PC-9 (cell line): ENCODE results near the gene FLVCR1. TPM values are rescaled to one million over a fixed set of nuclear protein-coding genes. Genes with fewer than 3 reads are reported as not detected.

Source experiments
- BruUV-seq: library from RNA; stranded (reverse); fragments of 400-500 nt; replicated peaks from 2 replicates; lab custom pipeline; 2021; lab: Mats Ljungman, UMichigan
- CTCF ChIA-PET: fragments of 300-600 bp; sonication (Branson Sonifier 250); formaldehyde crosslinking; loops from one replicate; lab custom pipeline; 2022; ENCODE audit warnings: antibody characterized with exemption; lab: Charles Lee
- POLR2A ChIA-PET: fragments of 300-600 bp; sonication (Branson Sonifier 250); formaldehyde crosslinking; loops from one replicate; lab custom pipeline; 2022; ENCODE audit warnings: antibody characterized with exemption; ENCODE audit not compliant: unreplicated experiment; lab: Charles Lee
- DNase-seq, 2 experiments: peaks; one replicate each; pipeline versions ENCODE4 v3.0.0 to v3.0.0-alpha.2; 2015 to 2022; ENCODE audit warnings: mixed read lengths in 1 of 2
- H2AFZ ChIP-seq: fragments of 200-600 bp; sonication (generic); 2 replicates; pipeline ENCODE4 v1.8.1; 2017; ENCODE audit warnings: antibody characterized with exemption
- H3F3A ChIP-seq: fragments of 200-600 bp; sonication (generic); 2 replicates; pipeline ENCODE4 v1.8.1; 2017; ENCODE audit warnings: antibody characterized with exemption, mild to moderate bottlenecking, low read depth; ENCODE audit not compliant: insufficient read depth
- H3K27ac ChIP-seq: fragments of 200-600 bp; sonication (generic); 2 replicates; pipeline ENCODE4 v1.6.1; 2016; ENCODE audit warnings: mixed run types
- H3K27me3 ChIP-seq: fragments of 200-600 bp; sonication (generic); 2 replicates; pipeline ENCODE4 v1.6.1; 2016; ENCODE audit warnings: low read depth, mixed run types; ENCODE audit not compliant: insufficient read depth
- H3K36me3 ChIP-seq: fragments of 200-600 bp; sonication (generic); 2 replicates; pipeline ENCODE4 v1.6.1; 2016; ENCODE audit warnings: low read depth, mixed run types
- H3K4me1 ChIP-seq: fragments of 200-600 bp; sonication (generic); replicated peaks from 2 replicates; pipeline ENCODE4 v1.6.1; 2016; ENCODE audit warnings: mixed run types; ENCODE audit not compliant: insufficient read depth
- H3K4me2 ChIP-seq: fragments of 200-600 bp; sonication (generic); 2 replicates; pipeline ENCODE4 v1.6.1; 2017; ENCODE audit warnings: mixed run types
- H3K4me3 ChIP-seq: fragments of 200-600 bp; sonication (generic); 2 replicates; pipeline ENCODE4 v1.6.1; 2016; ENCODE audit warnings: mixed run types
- H3K79me2 ChIP-seq: fragments of 200-600 bp; sonication (generic); 2 replicates; pipeline ENCODE4 v1.6.1; 2017; ENCODE audit warnings: low read depth, mixed run types
- H3K9me2 ChIP-seq: fragments of 200-600 bp; sonication (generic); 2 replicates; pipeline ENCODE4 v1.8.1; 2017; ENCODE audit warnings: mild to moderate bottlenecking; ENCODE audit not compliant: insufficient read depth
- H3K9me3 ChIP-seq: fragments of 200-600 bp; sonication (generic); 2 replicates; pipeline ENCODE4 v1.8.1; 2016; ENCODE audit warnings: low read depth; ENCODE audit not compliant: insufficient read depth
- H4K20me1 ChIP-seq: fragments of 200-600 bp; sonication (generic); 2 replicates; pipeline ENCODE4 v1.8.1; 2017; ENCODE audit not compliant: insufficient read depth
- EZH2 ChIP-seq: fragments of 200-600 bp; sonication (generic); IDR thresholded peaks from 2 replicates; pipeline ENCODE4 v1.8.0; 2017; ENCODE audit warnings: antibody characterized with exemption, low read depth
- intact Hi-C: fragments of 100-400 bp; cut with micrococcal nuclease; formaldehyde crosslinking; loops from one replicate; pipeline ENCODE4 v1.10.0; 2022; ENCODE audit not compliant: unreplicated experiment
- total RNA-seq: library from RNA; stranded (reverse); gene quantifications from 2 replicates; pipeline ENCODE4 v1.2.3, GENCODE V29; 2021
- TF ChIP-seq, protein P1 (sequence below): fragments of 200-600 bp; sonication (generic); conservative IDR thresholded peaks from 2 replicates; pipeline ENCODE4 v1.6.1; 2017; ENCODE audit warnings: mixed run types, antibody characterized with exemption, mild to moderate bottlenecking, moderate library complexity

The FLVCR1 gene
- total RNA-seq, 1 experiment from 2014 or later, result 13.1 TPM

DNA sequence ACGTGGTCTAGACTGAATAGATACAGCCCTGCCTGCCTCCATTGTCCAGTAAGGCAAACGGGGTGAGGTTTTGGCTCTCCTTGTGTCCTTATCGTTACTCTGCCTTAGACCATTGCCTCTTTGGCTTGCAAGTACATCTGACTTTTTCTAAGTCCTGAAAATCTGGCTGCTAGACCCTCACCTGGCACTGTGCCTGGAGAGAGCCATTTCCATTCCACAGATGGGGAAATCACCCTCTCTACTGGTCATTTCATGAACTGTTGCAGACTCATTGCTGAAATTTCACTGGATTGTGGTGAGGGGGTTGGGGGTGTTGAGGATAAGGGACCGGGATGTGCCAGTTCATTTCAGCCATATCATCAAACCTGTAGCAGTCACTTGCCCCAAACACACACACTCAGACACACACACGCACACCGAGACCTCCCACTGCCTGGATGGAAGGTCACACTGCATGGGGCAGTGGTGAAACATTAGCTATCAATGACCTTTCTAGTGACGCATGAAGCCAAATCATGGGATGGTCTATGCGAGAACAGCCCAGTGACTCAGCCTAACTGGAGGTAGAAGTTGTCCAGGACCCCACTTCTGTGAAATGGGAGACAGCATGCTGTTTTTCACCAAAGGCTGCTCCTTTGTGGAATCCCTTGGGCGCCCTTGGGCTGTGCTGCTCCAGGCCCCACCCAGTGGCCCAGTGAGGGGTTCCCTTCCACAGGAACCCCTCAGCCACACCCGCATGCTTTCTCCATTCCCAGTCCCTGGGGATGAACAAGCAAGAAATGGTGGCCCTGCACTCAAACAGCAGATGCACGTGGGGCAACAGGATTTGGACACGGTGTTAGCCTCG is 57.4 kb downstream of the FLVCR1 start:
- intact Hi-C loops, result no loop called here
- CTCF ChIA-PET, result no interaction called here

DNA sequence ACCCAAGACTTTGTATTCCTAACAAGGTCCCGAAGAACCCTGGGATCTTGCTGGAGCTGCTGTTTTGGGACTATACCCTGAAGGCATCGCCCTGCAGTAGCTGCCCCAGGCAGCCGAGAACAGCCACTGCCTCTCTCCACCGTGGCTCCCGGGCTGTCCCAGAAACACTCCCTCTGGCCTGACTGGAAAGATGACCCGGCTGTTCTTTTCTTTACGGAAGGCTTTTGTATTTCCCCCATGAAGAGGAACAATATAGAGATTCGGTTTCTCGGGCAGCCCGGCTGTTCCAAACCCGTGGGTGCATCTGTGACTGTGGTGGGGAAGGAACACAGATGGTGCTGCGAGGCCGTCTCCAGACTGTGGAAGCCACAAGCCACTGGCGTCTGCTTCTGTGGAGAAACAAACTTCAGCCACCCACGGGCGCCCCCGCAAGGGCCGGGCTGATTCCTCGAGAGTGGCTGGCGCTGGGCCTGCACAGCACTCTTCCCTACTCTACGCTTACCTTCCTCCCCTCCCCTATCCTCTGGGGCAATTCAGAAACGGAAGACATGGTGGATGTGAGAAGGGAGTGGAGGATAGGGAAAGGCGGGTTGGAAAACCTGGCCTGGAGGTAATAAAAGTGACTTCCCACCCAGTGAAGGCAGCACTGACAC is 58.5 kb downstream of the FLVCR1 start:
- H3K36me3 ChIP-seq, result no peaks in the 10 kb centered on the region
- no peak overlapping the region for H3K4me2 ChIP-seq
- BruUV-seq, result no TSS peak
- no peak overlapping the region for H3K27ac ChIP-seq
- intact Hi-C loops, result no loop called here
- H3K27me3 ChIP-seq, result peaks cover 17% of the 10 kb centered on the region
- no peaks in the 10 kb centered on the region for H3K4me1 ChIP-seq
- ChIA-PET POLR2A (no interaction called here), CTCF (no interaction called here)
- H2AFZ ChIP-seq, result no peak overlapping the region
- no peak for TF ChIP-seq EZH2
- TF ChIP-seq, protein P1, sequence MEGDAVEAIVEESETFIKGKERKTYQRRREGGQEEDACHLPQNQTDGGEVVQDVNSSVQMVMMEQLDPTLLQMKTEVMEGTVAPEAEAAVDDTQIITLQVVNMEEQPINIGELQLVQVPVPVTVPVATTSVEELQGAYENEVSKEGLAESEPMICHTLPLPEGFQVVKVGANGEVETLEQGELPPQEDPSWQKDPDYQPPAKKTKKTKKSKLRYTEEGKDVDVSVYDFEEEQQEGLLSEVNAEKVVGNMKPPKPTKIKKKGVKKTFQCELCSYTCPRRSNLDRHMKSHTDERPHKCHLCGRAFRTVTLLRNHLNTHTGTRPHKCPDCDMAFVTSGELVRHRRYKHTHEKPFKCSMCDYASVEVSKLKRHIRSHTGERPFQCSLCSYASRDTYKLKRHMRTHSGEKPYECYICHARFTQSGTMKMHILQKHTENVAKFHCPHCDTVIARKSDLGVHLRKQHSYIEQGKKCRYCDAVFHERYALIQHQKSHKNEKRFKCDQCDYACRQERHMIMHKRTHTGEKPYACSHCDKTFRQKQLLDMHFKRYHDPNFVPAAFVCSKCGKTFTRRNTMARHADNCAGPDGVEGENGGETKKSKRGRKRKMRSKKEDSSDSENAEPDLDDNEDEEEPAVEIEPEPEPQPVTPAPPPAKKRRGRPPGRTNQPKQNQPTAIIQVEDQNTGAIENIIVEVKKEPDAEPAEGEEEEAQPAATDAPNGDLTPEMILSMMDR, result no peak
- no peaks in the 10 kb centered on the region for H3F3A ChIP-seq
- H4K20me1 ChIP-seq, result no peaks in the 10 kb centered on the region
- no peaks in the 10 kb centered on the region for H3K9me2 ChIP-seq
- H3K4me3 ChIP-seq, result no peak overlapping the region
- no peak for DNase-seq
- H3K9me3 ChIP-seq, result no peaks in the 10 kb centered on the region
- no peaks in the 10 kb centered on the region for H3K79me2 ChIP-seq

More for the DNA sequence above, 57.4 kb downstream of the FLVCR1 start:
- TF ChIP-seq, protein P1, result 0 out of 2 replicates have a peak, but pooled peaks have one; percentile 20
- no peak for TF ChIP-seq EZH2
- no peak for DNase-seq
- Histone ChIP-seq H3K36me3 (no peaks in the 10 kb centered on the region), H3K4me2 (no peak overlapping the region), H4K20me1 (no peaks in the 10 kb centered on the region), H3K4me3 (no peak overlapping the region), H3K9me3 (no peaks in the 10 kb centered on the region), H3F3A (no peaks in the 10 kb centered on the region), H2AFZ (no peak overlapping the region), H3K4me1 (no peaks in the 10 kb centered on the region), H3K9me2 (no peaks in the 10 kb centered on the region), H3K79me2 (no peaks in the 10 kb centered on the region), H3K27me3 (peaks cover 17% of the 10 kb centered on the region), H3K27ac (no peak overlapping the region)
- no TSS peak for BruUV-seq
- POLR2A ChIA-PET, result no interaction called here

DNA sequence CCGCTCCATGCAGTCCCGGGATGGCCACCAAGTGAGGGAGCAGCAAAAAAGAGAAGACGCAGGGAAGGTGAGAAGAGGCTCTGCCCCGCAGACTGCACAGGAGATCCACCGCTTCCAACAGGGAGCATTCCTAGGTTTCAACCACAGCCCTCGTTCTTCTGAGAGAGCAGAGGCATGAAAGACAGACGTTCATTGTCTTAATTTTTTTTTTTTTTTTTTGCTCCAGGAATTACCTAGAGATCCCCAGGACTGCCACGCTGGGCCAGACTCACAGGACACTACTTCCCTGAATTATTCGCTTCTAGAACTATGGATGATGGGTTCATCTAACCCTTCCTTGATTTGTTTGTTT is 59.0 kb downstream of the FLVCR1 start:
- TF ChIP-seq, protein P1, result no peak
- TF ChIP-seq EZH2, result no peak
- H3K36me3 ChIP-seq, result no peaks in the 10 kb centered on the region
- H4K20me1 ChIP-seq, result no peaks in the 10 kb centered on the region
- no peak for DNase-seq
- POLR2A ChIA-PET, result no interaction called here
- H3K27me3 ChIP-seq, result peaks cover 19% of the 10 kb centered on the region
- no peaks in the 10 kb centered on the region for H3K79me2 ChIP-seq
- H3K4me1 ChIP-seq, result no peaks in the 10 kb centered on the region
- no peaks in the 10 kb centered on the region for H3K9me2 ChIP-seq
- no peak overlapping the region for H2AFZ ChIP-seq
- no peaks in the 10 kb centered on the region for H3F3A ChIP-seq
- H3K27ac ChIP-seq, result no peak overlapping the region
- no peaks in the 10 kb centered on the region for H3K9me3 ChIP-seq
- CTCF ChIA-PET, result no interaction called here
- no TSS peak for BruUV-seq
- intact Hi-C loops, result no loop called here
- H3K4me2 ChIP-seq, result no peak overlapping the region
- no peak overlapping the region for H3K4me3 ChIP-seq
